GM12864 (cell line): Measurements from ENCODE around the gene CATSPER4.

Experiments used
- DNase-seq: peaks from one replicate; pipeline ENCODE4 v3.0.0-alpha.2; 2011; ENCODE audit warnings: low read depth
- H3K4me3 ChIP-seq: 2 replicates; pipeline ENCODE4 v1.5.1; 2011; ENCODE audit warnings: mild to moderate bottlenecking, low read depth, low read length, control low read depth
- TF ChIP-seq, protein P1 (sequence below): IDR thresholded peaks from 2 replicates; pipeline ENCODE4 v1.5.1; 2011; ENCODE audit warnings: low read depth, mild to moderate bottlenecking, moderate library complexity, low read length, control low read depth, inconsistent platforms; ENCODE audit errors: missing control alignments

The CATSPER4 gene

GRCh38 chr1:26154750-26155149, 35.7 kb upstream of the CATSPER4 start:
- no peak for DNase-seq
- no peak overlapping the region for H3K4me3 ChIP-seq
- TF ChIP-seq, protein P1, sequence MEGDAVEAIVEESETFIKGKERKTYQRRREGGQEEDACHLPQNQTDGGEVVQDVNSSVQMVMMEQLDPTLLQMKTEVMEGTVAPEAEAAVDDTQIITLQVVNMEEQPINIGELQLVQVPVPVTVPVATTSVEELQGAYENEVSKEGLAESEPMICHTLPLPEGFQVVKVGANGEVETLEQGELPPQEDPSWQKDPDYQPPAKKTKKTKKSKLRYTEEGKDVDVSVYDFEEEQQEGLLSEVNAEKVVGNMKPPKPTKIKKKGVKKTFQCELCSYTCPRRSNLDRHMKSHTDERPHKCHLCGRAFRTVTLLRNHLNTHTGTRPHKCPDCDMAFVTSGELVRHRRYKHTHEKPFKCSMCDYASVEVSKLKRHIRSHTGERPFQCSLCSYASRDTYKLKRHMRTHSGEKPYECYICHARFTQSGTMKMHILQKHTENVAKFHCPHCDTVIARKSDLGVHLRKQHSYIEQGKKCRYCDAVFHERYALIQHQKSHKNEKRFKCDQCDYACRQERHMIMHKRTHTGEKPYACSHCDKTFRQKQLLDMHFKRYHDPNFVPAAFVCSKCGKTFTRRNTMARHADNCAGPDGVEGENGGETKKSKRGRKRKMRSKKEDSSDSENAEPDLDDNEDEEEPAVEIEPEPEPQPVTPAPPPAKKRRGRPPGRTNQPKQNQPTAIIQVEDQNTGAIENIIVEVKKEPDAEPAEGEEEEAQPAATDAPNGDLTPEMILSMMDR = no peak

GRCh38 chr1:26155370-26156284, 34.8 kb upstream of the CATSPER4 start:
- H3K4me3 ChIP-seq = no peak overlapping the region
- TF ChIP-seq, protein P1 = no peak
- DNase-seq = no peak

- H3K4me3 ChIP-seq = no peak overlapping the region
- TF ChIP-seq, protein P1 = no peak
- no peak for DNase-seq
These were observed 33.9 kb upstream of the CATSPER4 start for GRCh38 chr1:26156285-26157038.

DNA sequence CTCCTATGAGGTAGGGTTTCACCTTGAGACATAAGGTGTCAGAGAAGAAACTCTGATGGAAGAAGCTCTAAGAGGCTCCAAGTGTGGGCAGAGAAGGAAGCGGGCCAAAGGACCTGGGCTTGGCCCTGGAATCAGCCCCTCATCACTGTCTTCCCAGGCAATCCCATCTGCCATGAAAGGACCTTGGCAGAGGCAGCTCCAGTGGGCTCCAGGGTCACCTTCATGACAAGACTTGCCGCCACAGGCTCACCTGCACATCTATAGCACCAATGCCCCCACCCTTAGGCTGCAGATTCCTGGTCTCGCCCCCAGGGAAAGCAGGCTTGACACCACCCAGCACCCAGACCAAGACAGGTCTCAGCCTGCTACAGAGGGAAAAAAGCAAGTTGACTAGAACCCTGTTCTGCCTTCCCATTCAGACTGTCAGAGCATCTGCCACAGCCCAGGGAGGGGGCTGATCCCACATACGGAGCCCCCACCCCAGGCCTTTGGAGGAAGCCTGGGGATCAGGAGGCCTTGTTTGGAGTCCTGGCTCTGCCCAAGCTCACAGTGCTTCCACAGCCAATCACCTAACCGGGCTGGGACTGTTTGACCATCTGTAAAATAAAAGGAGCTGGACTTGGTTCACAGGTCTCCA, 32.0 kb upstream of the CATSPER4 start:
- H3K4me3 ChIP-seq = no peak overlapping the region
- no peak for DNase-seq
- TF ChIP-seq, protein P1 = no peak

DNA sequence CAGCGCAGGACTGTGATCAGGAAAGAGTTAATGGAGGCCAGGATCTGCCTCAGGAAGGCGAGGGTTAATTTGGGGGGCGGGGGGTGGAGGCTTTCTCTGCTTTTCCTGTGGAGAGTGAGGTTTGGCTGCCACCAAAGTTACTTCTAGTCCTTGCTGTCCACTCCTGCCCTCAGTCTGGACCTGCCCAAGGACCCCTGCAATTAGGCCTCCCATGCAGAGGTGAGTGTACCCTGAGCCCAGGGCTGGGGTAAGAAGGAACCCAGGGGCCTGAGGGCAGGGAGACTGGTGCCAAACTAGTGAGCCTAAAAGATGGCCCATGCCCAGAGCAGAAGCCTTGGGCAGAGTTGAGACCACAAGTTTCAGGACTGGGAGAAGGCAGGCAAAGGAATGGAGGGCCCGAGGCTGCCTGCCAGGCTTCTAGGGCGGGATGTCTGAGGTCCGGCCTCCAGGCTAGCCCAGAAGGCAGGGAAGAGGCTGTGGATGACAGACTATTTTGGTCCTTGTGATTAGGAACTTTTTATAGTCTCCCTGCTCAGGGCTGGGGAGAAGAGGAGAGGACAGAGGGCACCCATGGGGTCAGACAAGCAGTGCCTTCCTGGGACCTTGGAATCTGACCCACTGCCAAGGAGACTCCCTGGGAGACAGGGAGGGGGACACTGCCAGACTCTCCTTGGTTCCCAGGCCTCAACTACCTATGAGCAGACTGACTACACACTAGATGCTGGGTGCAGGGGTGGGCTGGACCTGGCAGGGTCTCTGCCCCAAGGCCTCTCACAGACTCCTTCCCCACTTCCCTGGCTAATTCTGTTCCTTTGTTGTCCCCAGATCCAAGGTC, 31.3 kb upstream of the CATSPER4 start, which contains the start of gene FAM110D:
Gene FAM110D, plus strand, starts transcription at position 172 of the 835 bp plus-strand sequence. CDS start 2,213 bp downstream, outside the sequence.
- DNase-seq = no peak
- TF ChIP-seq, protein P1 = no peak
- H3K4me3 ChIP-seq = no peak within 1 kb of the TSS

DNA sequence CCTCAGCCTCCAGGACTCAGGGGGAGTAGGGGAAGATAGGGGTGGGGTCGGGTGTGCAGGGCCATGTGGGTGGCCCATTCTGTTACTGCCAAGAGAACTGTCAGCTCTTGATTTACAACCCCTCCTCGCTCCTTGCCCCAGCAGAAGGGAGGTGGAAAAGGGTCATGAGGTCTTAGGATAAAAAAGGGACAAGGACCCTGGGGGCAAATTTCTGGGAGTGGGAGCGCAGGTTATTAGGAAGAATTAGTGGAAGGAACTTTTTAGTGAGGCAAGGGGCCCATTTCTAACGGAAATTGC, 30.7 kb upstream of the CATSPER4 start:
- TF ChIP-seq, protein P1 = no peak
- no peak for DNase-seq
- H3K4me3 ChIP-seq = no peak overlapping the region
